RKO (cell line): Measurements from ENCODE around the gene YWHAH.

Experiments
- DNase-seq: peaks from one replicate; pipeline ENCODE4 v3.0.0-alpha.2; 2016; ENCODE audit warnings: low spot score

YWHAH gene

DNA sequence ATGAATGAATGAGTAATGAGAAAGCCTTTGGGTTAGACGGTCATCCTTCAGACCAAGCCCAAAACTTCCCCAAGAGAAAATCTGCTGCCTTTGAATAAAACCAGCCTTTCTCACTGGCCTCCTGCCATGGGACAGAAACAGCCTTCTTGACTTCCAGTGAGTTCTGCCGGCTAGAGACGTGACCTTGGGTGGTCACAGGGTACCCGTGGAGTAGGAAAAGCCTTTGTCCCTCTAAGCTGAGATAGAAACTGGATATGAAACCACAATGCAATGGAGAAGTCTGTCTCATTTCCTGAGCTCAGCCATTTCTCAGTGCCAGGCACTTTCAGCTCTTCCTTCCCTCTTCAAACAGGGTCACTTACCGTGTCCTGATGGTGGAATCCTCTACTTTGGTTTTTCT, 21.2 kb upstream of the YWHAH start:
- no peak for DNase-seq

- DNase-seq = no peak
Observed at GRCh38 chr22:31923747-31924146, 20.6 kb upstream of the YWHAH start.

DNA sequence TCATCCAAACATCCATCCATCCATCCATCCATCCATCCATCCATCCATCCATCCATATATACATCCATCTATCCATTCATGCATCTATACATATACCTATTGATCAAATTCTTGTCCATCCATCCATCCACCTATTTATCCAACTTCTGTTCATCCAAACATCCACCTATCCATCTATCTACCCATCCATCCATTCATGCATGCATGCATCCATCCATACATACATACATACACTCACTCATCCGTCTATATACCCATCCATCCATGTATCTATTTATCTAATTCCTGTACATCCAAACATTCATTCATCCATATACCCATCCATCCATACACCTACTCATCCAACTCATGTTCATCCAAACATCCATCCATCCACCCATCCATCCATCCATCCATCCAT, 19.3 kb upstream of the YWHAH start:
- DNase-seq = no peak

GRCh38 chr22:31926024-31926423, 18.3 kb upstream of the YWHAH start:
- no peak for DNase-seq

GRCh38 chr22:31926969-31927368, 17.4 kb upstream of the YWHAH start:
- no peak for DNase-seq

DNA sequence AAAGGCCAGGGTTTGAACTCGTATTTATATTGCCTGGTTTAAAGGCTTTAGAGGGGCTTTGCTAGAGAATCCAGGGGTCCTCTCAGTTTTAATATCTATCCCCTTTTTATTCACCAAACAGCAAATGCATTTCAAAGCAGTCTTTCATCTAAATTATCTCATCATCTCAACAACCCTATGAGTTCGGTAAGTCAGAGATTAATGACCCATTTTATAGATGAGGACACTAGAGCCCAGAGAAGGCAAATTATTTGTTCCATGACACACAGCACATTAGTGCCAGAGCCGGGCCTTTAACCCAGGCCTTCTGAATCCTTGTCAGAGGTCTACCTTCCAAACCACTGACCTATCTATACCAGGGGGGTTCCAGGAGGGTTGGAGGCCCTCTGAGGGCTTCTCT, 16.8 kb upstream of the YWHAH start:
- no peak for DNase-seq

GRCh38 chr22:31929167-31929930, 15.0 kb upstream of the YWHAH start:
- no peak for DNase-seq

DNA sequence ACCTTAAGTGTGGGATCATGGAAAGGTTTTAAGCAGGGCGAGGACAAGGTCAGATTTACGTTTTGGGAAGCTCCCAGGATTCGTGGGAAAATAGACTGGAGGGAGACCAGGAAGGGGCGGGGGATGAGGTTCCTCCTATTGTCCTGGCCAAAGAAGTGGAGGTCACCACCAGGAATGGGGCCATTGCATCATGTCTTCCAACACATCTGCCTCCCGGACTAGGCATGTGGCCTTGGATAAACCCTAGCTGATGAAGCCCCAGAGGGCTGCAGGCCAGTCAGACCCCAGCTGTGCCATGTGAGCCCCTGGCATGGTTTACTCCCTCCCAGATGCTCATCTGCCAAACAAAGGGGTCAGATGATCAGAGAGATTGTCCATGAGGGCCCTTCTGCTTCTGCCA, 11.5 kb upstream of the YWHAH start:
- DNase-seq = no peak

GRCh38 chr22:31933406-31933805, 10.9 kb upstream of the YWHAH start:
- DNase-seq = no peak

GRCh38 chr22:31933816-31934482, 10.4 kb upstream of the YWHAH start:
- DNase-seq = no peak

DNA sequence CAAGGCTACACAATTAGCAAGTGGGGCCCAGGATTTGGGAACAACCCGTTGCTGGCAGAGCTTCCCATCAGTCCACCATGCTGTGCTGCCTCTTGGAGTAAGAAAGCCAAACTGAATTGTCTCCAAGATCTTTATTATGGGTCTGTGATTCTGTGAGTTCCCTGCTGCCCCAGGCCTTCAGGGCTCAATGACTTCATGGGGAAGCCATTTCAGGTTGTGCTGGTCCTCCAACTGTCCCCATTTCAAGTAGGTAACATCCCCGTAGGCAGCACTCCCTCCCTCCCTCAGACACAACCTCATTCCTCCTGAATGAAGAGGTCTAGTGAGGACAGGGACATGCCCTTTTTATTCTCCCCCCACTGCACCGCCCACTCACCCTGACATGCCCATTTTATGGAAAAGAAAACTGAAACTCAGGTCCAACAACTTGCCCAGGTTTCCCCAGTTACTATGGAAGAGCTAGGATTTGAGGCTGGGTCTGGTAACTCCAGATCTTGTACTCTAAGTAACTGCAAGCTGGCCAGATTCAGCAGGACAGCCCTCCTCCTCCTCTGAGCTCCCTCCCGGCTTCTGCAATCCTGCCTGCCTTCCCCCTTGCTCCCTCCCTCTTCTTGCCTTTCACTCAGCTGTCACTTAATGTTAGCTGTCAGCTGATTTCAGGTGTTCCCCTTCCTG, 8.2 kb upstream of the YWHAH start:
- DNase-seq = no peak

DNA sequence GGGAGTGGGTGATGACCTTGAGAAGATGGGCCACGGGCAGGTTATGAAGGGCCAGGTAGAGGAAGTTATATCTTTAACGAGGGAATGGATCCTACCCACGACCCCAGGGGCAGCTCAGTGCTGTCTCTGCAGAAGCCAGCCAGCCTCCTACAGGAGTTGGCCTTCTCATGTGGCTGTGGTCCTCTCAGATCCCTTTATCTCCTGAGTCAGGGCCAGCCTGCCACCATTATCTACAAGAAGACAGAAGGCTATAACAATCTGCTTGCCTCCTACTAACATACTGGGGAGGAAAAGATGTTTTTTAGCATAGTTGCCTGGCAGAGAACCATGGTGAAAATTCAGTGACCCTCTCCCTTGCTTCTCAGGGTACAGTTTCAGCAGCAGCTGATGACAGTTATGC, 7.0 kb upstream of the YWHAH start:
- no peak for DNase-seq

- no peak for DNase-seq
Observed at GRCh38 chr22:31938296-31938695, 6.0 kb upstream of the YWHAH start.

DNA sequence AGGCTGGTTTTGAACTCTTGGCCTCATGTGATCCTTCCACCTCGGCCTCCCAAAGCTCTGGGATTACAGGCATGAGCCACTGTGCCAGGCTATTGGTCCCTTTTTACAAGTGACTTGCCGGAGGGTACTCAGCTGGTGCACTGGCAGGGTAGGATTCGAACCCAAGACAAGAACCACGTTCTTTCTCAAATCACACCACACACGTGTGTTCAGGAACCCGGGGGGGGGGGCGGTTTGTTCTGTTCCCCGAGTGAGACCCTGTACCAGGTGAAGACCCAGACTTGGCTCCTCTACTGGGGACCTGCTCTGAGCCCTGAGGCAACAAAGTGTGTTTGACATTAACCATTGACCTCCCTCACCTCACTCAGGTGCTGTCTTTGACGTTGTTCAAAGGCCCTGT, 3.8 kb upstream of the YWHAH start:
- DNase-seq = no peak

GRCh38 chr22:31942091-31942490, 2.2 kb upstream of the YWHAH start:
- no peak for DNase-seq

GRCh38 chr22:31943206-31943977, 943 bp upstream of the YWHAH start:
- no peak for DNase-seq

GRCh38 chr22:31944700-31945442, 536 bp downstream of the YWHAH start:
- DNase-seq = peak; percentile 35

GRCh38 chr22:31945443-31945855, 1.1 kb downstream of the YWHAH start:
- peak; percentile 21 for DNase-seq

- DNase-seq = peak; percentile 38
Observed at GRCh38 chr22:31945971-31946680, 1.8 kb downstream of the YWHAH start.

- peak; percentile 38 for DNase-seq
Observed at GRCh38 chr22:31947296-31947695, 3.0 kb downstream of the YWHAH start.

- DNase-seq = no peak
Observed at GRCh38 chr22:31948002-31948401, 3.7 kb downstream of the YWHAH start.
